ENCODE data around the gene SLC46A1. TPM values are rescaled to one million over a fixed set of nuclear protein-coding genes. Genes with fewer than 3 reads are reported as not detected.

The SLC46A1 gene
- total and polyA plus RNA-seq, 12 donors = 1.4 to 10.2 (median 4.7) TPM

Small RNAs within 50 kb of the gene (microRNA-seq; reads per million reads assigned to microRNA genes)
- 0 to 1.0 reads per million in 2 donors for gene MIR4723

Other genes with a start within 250 kb of the SLC46A1 start
- gene TMEM97, start 87.0 kb downstream of the SLC46A1 start, total RNA-seq = 1 to 10 TPM; 2.3 to 4.4 (median 3.2) TPM
- gene TMEM97, start 87.0 kb downstream of the SLC46A1 start, polyA plus RNA-seq = 1 to 10 TPM; 1.6 to 5.2 TPM
- gene IFT20, start 70.7 kb downstream of the SLC46A1 start, total RNA-seq = 10 to 100 TPM in 7 of 10 donors, 1 to 10 TPM in 3; 8.5 to 15.4 (median 10.8) TPM
- gene IFT20, start 70.7 kb downstream of the SLC46A1 start, polyA plus RNA-seq = 10 to 100 TPM; 16.8 to 38.2 TPM
- gene TNFAIP1, start 70.5 kb downstream of the SLC46A1 start, total RNA-seq = 10 to 100 TPM; 33.0 to 87.6 (median 45.8) TPM
- 10 to 100 TPM; 15.1 to 33.8 TPM for gene TNFAIP1, start 70.5 kb downstream of the SLC46A1 start, polyA plus RNA-seq
- gene POLDIP2, start 48.7 kb downstream of the SLC46A1 start, total RNA-seq = 100 to 1,000 TPM; 144 to 176 (median 160) TPM
- gene POLDIP2, start 48.7 kb downstream of the SLC46A1 start, polyA plus RNA-seq = 100 to 1,000 TPM in 1 of 2 donors, 10 to 100 TPM in 1; 66.4 to 149 TPM
- not detected for gene SEBOX, start 41.0 kb downstream of the SLC46A1 start, total RNA-seq
- gene SEBOX, start 41.0 kb downstream of the SLC46A1 start, polyA plus RNA-seq = not detected
- 100 to 1,000 TPM in 1 of 10 donors, 10 to 100 TPM in 9; 44.8 to 121 (median 67.0) TPM for gene VTN, start 35.9 kb downstream of the SLC46A1 start, total RNA-seq
- gene VTN, start 35.9 kb downstream of the SLC46A1 start, polyA plus RNA-seq = 10 to 100 TPM; 26.3 to 27.8 TPM
- 10 to 100 TPM in 1 of 10 donors, 1 to 10 TPM in 9; 5.2 to 10.5 (median 8.4) TPM for gene SARM1, start 34.5 kb downstream of the SLC46A1 start, total RNA-seq
- gene SARM1, start 34.5 kb downstream of the SLC46A1 start, polyA plus RNA-seq = 1 to 10 TPM; 4.4 to 4.8 TPM
- gene SLC13A2, start 67.4 kb upstream of the SLC46A1 start, total RNA-seq = not detected
- gene SLC13A2, start 67.4 kb upstream of the SLC46A1 start, polyA plus RNA-seq = not detected
- gene FOXN1, start 100.1 kb upstream of the SLC46A1 start, total RNA-seq = not detected
- not detected for gene FOXN1, start 100.1 kb upstream of the SLC46A1 start, polyA plus RNA-seq
- gene UNC119, start 146.4 kb upstream of the SLC46A1 start, total RNA-seq = 10 to 100 TPM; 10.6 to 23.4 (median 21.0) TPM
- gene UNC119, start 146.4 kb upstream of the SLC46A1 start, polyA plus RNA-seq = 10 to 100 TPM; 18.0 to 23.8 TPM
- gene PIGS, start 165.3 kb upstream of the SLC46A1 start, total RNA-seq = 10 to 100 TPM; 44.6 to 69.3 (median 49.6) TPM
- 10 to 100 TPM in 1 of 2 donors, 1 to 10 TPM in 1; 9.0 to 44.9 TPM for gene PIGS, start 165.3 kb upstream of the SLC46A1 start, polyA plus RNA-seq
- gene ALDOC, start 170.7 kb upstream of the SLC46A1 start, total RNA-seq = 100 to 1,000 TPM; 196 to 416 (median 291) TPM
- gene ALDOC, start 170.7 kb upstream of the SLC46A1 start, polyA plus RNA-seq = 100 to 1,000 TPM; 122 to 156 TPM
- 1 to 10 TPM in 7 of 10 donors, under 1 TPM in 3; 0.55 to 6.5 (median 1.2) TPM for gene SPAG5, start 192.8 kb upstream of the SLC46A1 start, total RNA-seq
- gene SPAG5, start 192.8 kb upstream of the SLC46A1 start, polyA plus RNA-seq = 1 to 10 TPM in 1 of 2 donors, under 1 TPM in 1; 0.86 to 1.6 TPM
- 1 to 10 TPM; 2.1 to 6.4 (median 4.1) TPM for gene RSKR, start 208.0 kb upstream of the SLC46A1 start, total RNA-seq
- gene RSKR, start 208.0 kb upstream of the SLC46A1 start, polyA plus RNA-seq = 1 to 10 TPM; 3.0 to 8.7 TPM
- 100 to 1,000 TPM in 1 of 10 donors, 10 to 100 TPM in 9; 61.6 to 110 (median 69.0) TPM for gene BLTP2, start 238.9 kb upstream of the SLC46A1 start, total RNA-seq
- gene BLTP2, start 238.9 kb upstream of the SLC46A1 start, polyA plus RNA-seq = 10 to 100 TPM; 15.6 to 20.4 TPM